Sigmoid colon (tissue), 4 donors: Measurements from ENCODE around the gene UFC1.

Source experiments
- EP300 ChIP-seq, 4 donors: sonication (generic); formaldehyde crosslinking; IDR thresholded peaks; one replicate each; pipeline ENCODE4 v1.6.1; 2017; ENCODE audit warnings: antibody characterized with exemption in 4 of 4
- POLR2A ChIP-seq, 2 donors: fragments of 450-650 bp; IDR thresholded peaks; one replicate each; pipeline ENCODE4 v1.6.1; 2016; ENCODE audit warnings: antibody characterized with exemption in 2 of 2, mild to moderate bottlenecking in 2 of 2, moderate library complexity in 2 of 2
- POLR2AphosphoS5 ChIP-seq, 4 donors: sonication (generic); formaldehyde crosslinking; IDR thresholded peaks; one replicate each; pipeline ENCODE4 v1.6.1; 2017; ENCODE audit warnings: antibody characterized with exemption in 4 of 4
- TF ChIP-seq, protein P1 (sequence below), 4 experiments: fragments of 450-650 bp in 3 of 4; fragments of 200-600 bp in 1 of 4; IDR thresholded peaks; one replicate each; pipeline ENCODE4 v1.5.1; 2016 to 2019; ENCODE audit warnings: antibody characterized with exemption in 4 of 4, mild to moderate bottlenecking in 3 of 4, moderate library complexity in 2 of 4

DNA sequence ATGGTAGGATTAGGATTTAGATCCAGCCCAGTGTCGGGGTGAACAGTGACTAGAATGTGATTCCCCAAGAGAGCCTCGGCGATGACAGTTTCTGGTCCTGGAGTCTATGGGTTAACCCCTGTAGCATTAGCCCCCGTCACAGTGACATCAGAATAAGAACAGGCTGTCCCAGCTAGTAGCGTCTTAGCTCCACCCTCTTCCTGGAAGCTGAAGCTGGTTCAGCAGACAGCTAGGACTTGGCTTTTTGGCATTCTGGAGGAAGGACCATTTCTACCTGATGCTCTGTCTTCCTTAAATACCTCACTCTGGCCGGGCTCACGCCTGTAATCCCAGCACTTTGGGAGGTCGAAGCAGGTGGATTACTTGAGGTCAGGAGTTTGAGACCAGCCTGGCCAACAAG lies 53.4 kb downstream of the UFC1 start:
- TF ChIP-seq, protein P1, sequence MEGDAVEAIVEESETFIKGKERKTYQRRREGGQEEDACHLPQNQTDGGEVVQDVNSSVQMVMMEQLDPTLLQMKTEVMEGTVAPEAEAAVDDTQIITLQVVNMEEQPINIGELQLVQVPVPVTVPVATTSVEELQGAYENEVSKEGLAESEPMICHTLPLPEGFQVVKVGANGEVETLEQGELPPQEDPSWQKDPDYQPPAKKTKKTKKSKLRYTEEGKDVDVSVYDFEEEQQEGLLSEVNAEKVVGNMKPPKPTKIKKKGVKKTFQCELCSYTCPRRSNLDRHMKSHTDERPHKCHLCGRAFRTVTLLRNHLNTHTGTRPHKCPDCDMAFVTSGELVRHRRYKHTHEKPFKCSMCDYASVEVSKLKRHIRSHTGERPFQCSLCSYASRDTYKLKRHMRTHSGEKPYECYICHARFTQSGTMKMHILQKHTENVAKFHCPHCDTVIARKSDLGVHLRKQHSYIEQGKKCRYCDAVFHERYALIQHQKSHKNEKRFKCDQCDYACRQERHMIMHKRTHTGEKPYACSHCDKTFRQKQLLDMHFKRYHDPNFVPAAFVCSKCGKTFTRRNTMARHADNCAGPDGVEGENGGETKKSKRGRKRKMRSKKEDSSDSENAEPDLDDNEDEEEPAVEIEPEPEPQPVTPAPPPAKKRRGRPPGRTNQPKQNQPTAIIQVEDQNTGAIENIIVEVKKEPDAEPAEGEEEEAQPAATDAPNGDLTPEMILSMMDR (IDR thresholded peaks at IDR 0.05), result no peak
- TF ChIP-seq POLR2AphosphoS5 (IDR thresholded peaks at IDR 0.05) (peak; percentile 74 to 87 (median 84)), EP300 (IDR thresholded peaks at IDR 0.05) (peak in 3 of 4 donors; percentile 85 to 88 (median 88)), POLR2A (IDR thresholded peaks at IDR 0.05) (peak in 1 of 2 donors; percentile 9)
